ENCODE measurements around the gene SLC4A9.

The SLC4A9 gene

DNA sequence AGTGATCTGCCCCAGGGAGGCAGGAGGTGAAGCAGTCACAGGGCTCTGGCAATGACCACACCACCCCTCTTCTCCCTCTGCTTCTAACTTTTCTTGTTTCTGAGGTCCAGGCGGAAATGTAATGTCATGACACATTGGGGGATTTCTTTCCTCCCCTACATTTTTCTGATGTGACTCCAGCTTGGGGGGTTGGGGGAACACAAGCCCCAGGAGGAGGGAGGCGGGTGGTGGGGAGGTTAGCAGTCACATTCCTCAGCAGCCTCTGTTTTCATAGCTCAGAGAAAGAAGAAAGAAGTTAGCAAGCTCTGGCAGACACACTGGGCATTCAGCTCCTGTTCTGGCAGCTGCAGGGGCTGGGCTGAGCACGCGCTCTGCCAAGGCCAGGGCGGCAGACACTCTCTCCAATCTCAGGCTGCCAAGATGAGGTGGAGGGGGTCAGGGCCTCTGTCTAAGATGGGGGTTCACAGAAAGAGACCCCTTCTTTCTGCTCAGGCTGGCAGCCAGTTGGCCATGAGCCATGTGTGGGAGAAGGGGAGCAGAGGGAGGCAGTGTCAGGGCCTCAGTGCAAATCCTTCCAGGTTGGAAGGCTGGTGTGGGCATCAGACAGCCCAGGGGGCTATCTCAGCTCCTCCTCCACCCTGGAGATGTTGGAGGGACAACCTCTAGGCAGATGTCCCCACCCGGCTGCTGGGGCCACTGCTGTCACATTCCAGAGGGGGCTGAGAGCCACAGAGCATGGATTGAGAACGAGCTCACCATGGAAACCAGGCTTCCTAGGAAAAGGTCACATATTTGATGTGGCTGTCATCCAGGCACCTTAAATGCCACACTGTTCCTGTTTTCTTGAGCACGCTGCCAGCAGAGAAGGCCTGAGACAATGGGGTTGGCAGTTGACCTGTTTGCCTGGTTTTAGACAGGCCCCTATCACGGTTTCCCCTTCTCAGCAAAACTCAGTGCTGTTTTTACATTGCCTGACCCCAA is 37.0 kb upstream of the SLC4A9 start:
- Histone ChIP-seq H3K9me3 (ENCODE audit: control insufficient read depth, insufficient read depth, low read length) (no peaks in the 10 kb centered on the region), H3K79me2 (ENCODE audit: control insufficient read depth, low read length) (no peaks in the 10 kb centered on the region), H3K36me3 (ENCODE audit: control insufficient read depth, low read length) (no peaks in the 10 kb centered on the region), H3F3A (ENCODE audit: control insufficient read depth, insufficient read depth) (no peaks in the 10 kb centered on the region), H3K27ac (ENCODE audit: low read depth, low read length) (no peak overlapping the region), H3K27me3 (ENCODE audit: control insufficient read depth, low read length) (peaks cover 10% of the 10 kb centered on the region), H3K4me2 (ENCODE audit: low read length) (no peak overlapping the region), H4K20me1 (ENCODE audit: control insufficient read depth, insufficient read depth, low read depth, low read length) (no peaks in the 10 kb centered on the region), H3K9me2 (replicated peaks; ENCODE audit: control insufficient read depth, low read length) (no peaks in the 10 kb centered on the region), H3K4me3 (ENCODE audit: low read length) (no peak overlapping the region), H3K4me1 (ENCODE audit: control insufficient read depth, low read length) (no peaks in the 10 kb centered on the region)
- TF ChIP-seq CTCF (IDR thresholded peaks at IDR 0.05; ENCODE audit: low read depth, low read length, poor library complexity, severe bottlenecking) = no peak
- no peak for TF ChIP-seq EZH2phosphoT487 (IDR thresholded peaks at IDR 0.05; ENCODE audit: borderline replicate concordance, low read length)

DNA sequence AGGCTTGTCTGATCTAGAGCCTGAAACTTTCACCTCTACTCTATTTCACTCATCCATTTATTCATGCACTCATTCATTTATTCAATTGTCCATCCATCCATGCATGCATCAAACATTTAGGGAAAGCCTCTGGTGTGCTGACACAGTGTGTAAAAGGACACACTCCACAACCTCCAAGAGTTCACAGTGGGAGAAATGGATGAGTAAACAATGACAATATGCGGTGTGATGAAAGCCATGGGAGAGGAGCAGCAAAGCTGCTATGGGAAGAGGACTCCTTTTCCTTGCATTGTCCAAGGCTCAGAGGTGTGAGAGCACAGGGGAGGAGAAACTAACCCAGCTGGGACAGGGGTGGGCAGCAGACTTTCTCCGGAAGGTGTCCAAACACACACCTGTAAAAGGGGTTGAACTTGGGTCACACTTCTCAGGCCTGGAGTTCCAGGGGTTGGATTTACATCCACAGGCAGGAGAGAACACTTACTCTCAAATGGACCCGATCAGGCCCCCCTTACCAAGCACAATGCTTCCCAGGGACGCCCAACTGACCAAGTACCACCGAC is 35.9 kb upstream of the SLC4A9 start:
- no peak overlapping the region for H3K4me3 ChIP-seq (ENCODE audit: low read length)
- H3K4me1 ChIP-seq (ENCODE audit: control insufficient read depth, low read length) = no peaks in the 10 kb centered on the region
- no peaks in the 10 kb centered on the region for H4K20me1 ChIP-seq (ENCODE audit: control insufficient read depth, insufficient read depth, low read depth, low read length)
- no peak overlapping the region for H3K4me2 ChIP-seq (ENCODE audit: low read length)
- H3F3A ChIP-seq (ENCODE audit: control insufficient read depth, insufficient read depth) = no peaks in the 10 kb centered on the region
- no peaks in the 10 kb centered on the region for H3K79me2 ChIP-seq (ENCODE audit: control insufficient read depth, low read length)
- no peak overlapping the region for H3K27ac ChIP-seq (ENCODE audit: low read depth, low read length)
- H3K27me3 ChIP-seq (ENCODE audit: control insufficient read depth, low read length) = peaks cover 11% of the 10 kb centered on the region
- H3K9me2 ChIP-seq (replicated peaks; ENCODE audit: control insufficient read depth, low read length) = no peaks in the 10 kb centered on the region
- no peaks in the 10 kb centered on the region for H3K9me3 ChIP-seq (ENCODE audit: control insufficient read depth, insufficient read depth, low read length)
- no peaks in the 10 kb centered on the region for H3K36me3 ChIP-seq (ENCODE audit: control insufficient read depth, low read length)
- TF ChIP-seq EZH2phosphoT487 (IDR thresholded peaks at IDR 0.05; ENCODE audit: borderline replicate concordance, low read length) (no peak), CTCF (IDR thresholded peaks at IDR 0.05; ENCODE audit: low read depth, low read length, poor library complexity, severe bottlenecking) (no peak)

DNA sequence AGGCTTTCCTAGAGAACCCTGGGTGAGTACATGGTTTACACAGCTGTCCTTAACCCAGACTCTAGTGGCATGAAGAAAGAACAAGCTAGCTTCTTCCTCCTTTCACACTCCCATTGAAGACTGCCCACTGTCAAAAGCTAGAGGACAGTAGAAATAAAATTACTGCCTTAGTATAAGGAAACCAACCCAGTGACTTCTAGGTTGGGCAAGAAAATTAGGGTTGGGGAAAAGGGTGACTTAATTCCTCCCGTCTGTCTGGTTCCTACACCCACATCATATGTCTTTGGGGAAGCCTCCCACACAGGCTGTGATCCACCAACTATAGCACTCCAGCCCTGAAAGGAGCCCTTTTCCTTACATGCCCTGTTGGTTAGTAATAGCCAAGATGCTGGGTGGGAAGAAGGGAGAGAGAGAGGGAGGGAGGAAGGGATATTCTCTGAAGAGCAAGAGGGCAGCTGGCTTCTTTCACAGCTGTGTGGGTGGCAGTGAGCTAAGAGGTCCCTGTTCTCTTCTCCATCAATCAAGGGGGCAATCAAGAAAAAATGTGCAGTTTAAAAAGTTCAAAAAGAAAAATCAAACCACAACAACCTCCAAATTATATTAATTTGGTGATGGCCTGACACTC is 35.3 kb upstream of the SLC4A9 start:
- peaks cover 17% of the 10 kb centered on the region for H3K27me3 ChIP-seq (ENCODE audit: control insufficient read depth, low read length)
- no peaks in the 10 kb centered on the region for H3K9me2 ChIP-seq (replicated peaks; ENCODE audit: control insufficient read depth, low read length)
- no peaks in the 10 kb centered on the region for H3K4me1 ChIP-seq (ENCODE audit: control insufficient read depth, low read length)
- no peak overlapping the region for H3K4me2 ChIP-seq (ENCODE audit: low read length)
- TF ChIP-seq EZH2phosphoT487 (IDR thresholded peaks at IDR 0.05; ENCODE audit: borderline replicate concordance, low read length) (no peak), CTCF (IDR thresholded peaks at IDR 0.05; ENCODE audit: low read depth, low read length, poor library complexity, severe bottlenecking) (no peak)
- H3K4me3 ChIP-seq (ENCODE audit: low read length) = no peak overlapping the region
- H3F3A ChIP-seq (ENCODE audit: control insufficient read depth, insufficient read depth) = no peaks in the 10 kb centered on the region
- no peak overlapping the region for H3K27ac ChIP-seq (ENCODE audit: low read depth, low read length)
- H3K36me3 ChIP-seq (ENCODE audit: control insufficient read depth, low read length) = no peaks in the 10 kb centered on the region
- no peaks in the 10 kb centered on the region for H3K79me2 ChIP-seq (ENCODE audit: control insufficient read depth, low read length)
- H3K9me3 ChIP-seq (ENCODE audit: control insufficient read depth, insufficient read depth, low read length) = no peaks in the 10 kb centered on the region
- no peaks in the 10 kb centered on the region for H4K20me1 ChIP-seq (ENCODE audit: control insufficient read depth, insufficient read depth, low read depth, low read length)
